ENCODE measurements around the gene WDR82. TPM values are rescaled to one million over a fixed set of nuclear protein-coding genes. Genes with fewer than 3 reads are reported as not detected.
"Not testable (repeated sequence)": the region's sequence is repeated elsewhere in the genome, so short reads cannot be mapped to it uniquely, and the experiment has no call there.

The WDR82 gene
- total and polyA plus RNA-seq, 2 experiments from 2014 or later, result 24.8 to 52.1 TPM

DNA sequence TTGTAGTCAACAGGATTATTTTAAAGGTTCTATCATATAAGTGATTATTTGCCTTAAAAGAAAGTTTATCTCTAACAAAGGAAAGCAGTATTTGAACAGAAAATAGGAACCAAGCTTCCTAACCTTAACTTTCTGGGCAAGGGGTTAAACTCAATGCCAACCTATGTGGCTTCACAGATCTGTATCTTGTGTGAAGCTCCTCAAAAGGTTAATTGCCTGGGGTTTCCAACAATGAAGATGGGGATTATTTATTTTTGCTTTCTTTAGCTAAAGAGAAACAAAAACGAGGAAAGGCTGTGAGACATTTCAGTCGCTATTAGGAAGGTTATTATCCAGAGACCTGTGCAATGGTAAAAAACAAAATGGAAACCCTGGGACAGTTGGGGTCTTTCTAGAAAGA, 1.1 kb upstream of the WDR82 start:
- H4K20me1 ChIP-seq (ENCODE audit: insufficient read depth, poor library complexity, severe bottlenecking), result peaks cover 33% of the 10 kb centered on the region
- H3K4me3 ChIP-seq, result peak overlapping the region; percentile 66
- H3K36me3 ChIP-seq (replicated peaks; ENCODE audit: insufficient read depth, low read depth), result no peaks in the 10 kb centered on the region
- peaks cover 43% of the 10 kb centered on the region for H3K79me2 ChIP-seq
- DNase-seq (ENCODE audit: low spot score), result no peak
- 38% methylated on average over 2 of the region's 2 CpGs for whole genome bisulfite sequencing (ENCODE audit: low lambda C conversion rate, missing lambda C conversion rate)
- no peaks in the 10 kb centered on the region for H3K27me3 ChIP-seq
- H2AFZ ChIP-seq, result no peak overlapping the region
- H3K9me3 ChIP-seq (ENCODE audit: low read depth), result no peaks in the 10 kb centered on the region
- peaks cover 63% of the 10 kb centered on the region for H3K4me1 ChIP-seq (ENCODE audit: insufficient read depth)
- peak overlapping the region; percentile 100 for H3K27ac ChIP-seq
- peak overlapping the region; percentile 82 for H3K4me2 ChIP-seq
- no peak for TF ChIP-seq EZH2 (IDR thresholded peaks at IDR 0.05; ENCODE audit: borderline replicate concordance)
- TF ChIP-seq, protein P1, sequence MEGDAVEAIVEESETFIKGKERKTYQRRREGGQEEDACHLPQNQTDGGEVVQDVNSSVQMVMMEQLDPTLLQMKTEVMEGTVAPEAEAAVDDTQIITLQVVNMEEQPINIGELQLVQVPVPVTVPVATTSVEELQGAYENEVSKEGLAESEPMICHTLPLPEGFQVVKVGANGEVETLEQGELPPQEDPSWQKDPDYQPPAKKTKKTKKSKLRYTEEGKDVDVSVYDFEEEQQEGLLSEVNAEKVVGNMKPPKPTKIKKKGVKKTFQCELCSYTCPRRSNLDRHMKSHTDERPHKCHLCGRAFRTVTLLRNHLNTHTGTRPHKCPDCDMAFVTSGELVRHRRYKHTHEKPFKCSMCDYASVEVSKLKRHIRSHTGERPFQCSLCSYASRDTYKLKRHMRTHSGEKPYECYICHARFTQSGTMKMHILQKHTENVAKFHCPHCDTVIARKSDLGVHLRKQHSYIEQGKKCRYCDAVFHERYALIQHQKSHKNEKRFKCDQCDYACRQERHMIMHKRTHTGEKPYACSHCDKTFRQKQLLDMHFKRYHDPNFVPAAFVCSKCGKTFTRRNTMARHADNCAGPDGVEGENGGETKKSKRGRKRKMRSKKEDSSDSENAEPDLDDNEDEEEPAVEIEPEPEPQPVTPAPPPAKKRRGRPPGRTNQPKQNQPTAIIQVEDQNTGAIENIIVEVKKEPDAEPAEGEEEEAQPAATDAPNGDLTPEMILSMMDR (IDR thresholded peaks at IDR 0.05; ENCODE audit: poor library complexity), result no peak
- TF ChIP-seq EZH2phosphoT487 (IDR thresholded peaks at IDR 0.05; ENCODE audit: low read depth, severe bottlenecking, unreplicated experiment), result no peak
- H3K9me2 ChIP-seq (replicated peaks; ENCODE audit: insufficient read depth), result no peaks in the 10 kb centered on the region

DNA sequence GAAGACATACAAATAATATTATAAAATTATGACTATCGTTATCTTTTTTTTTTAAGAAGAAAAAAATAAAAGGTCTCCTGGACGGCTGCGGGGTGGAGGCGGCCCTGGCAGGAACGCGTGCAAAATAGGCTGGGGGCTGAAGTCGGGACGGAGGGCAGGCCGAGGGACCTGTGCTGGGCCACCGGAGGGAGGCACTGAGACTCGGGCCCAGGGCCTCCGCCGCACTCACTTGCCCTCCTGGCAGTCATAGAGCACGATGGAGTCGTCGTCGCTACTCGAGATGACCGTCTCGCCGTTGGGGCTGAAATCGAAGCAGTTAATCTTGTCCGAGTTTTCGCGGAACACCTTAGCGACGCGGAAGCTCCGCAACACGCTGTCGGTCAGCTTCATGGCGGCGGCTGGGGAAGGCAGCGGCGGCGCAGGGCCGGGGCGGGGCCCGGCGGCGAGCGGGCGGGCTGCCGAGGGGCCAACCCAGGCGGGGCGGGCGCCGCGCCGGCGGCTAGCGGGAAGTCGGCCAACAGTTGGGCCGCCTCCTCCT, 408 bp downstream of the WDR82 start:
- no peaks in the 10 kb centered on the region for H3K36me3 ChIP-seq (replicated peaks; ENCODE audit: insufficient read depth, low read depth)
- peak overlapping the region; percentile 100 for H3K27ac ChIP-seq
- TF ChIP-seq, protein P1 (IDR thresholded peaks at IDR 0.05; ENCODE audit: poor library complexity), result peak; percentile 43
- no peak for TF ChIP-seq EZH2phosphoT487 (IDR thresholded peaks at IDR 0.05; ENCODE audit: low read depth, severe bottlenecking, unreplicated experiment)
- H3K4me1 ChIP-seq (ENCODE audit: insufficient read depth), result peaks cover 49% of the 10 kb centered on the region
- H2AFZ ChIP-seq, result peak overlapping the region; percentile 53
- peak; percentile 78 for DNase-seq (ENCODE audit: low spot score)
- no peaks in the 10 kb centered on the region for H3K27me3 ChIP-seq
- peaks cover 48% of the 10 kb centered on the region for H4K20me1 ChIP-seq (ENCODE audit: insufficient read depth, poor library complexity, severe bottlenecking)
- peak overlapping the region; percentile 99 for H3K4me3 ChIP-seq
- WGBS (ENCODE audit: low lambda C conversion rate, missing lambda C conversion rate), result 1% methylated on average over 41 of the region's 54 CpGs
- H3K9me3 ChIP-seq (ENCODE audit: low read depth), result no peaks in the 10 kb centered on the region
- H3K4me2 ChIP-seq, result peak overlapping the region; percentile 99
- no peaks in the 10 kb centered on the region for H3K9me2 ChIP-seq (replicated peaks; ENCODE audit: insufficient read depth)
- peaks cover 58% of the 10 kb centered on the region for H3K79me2 ChIP-seq

DNA sequence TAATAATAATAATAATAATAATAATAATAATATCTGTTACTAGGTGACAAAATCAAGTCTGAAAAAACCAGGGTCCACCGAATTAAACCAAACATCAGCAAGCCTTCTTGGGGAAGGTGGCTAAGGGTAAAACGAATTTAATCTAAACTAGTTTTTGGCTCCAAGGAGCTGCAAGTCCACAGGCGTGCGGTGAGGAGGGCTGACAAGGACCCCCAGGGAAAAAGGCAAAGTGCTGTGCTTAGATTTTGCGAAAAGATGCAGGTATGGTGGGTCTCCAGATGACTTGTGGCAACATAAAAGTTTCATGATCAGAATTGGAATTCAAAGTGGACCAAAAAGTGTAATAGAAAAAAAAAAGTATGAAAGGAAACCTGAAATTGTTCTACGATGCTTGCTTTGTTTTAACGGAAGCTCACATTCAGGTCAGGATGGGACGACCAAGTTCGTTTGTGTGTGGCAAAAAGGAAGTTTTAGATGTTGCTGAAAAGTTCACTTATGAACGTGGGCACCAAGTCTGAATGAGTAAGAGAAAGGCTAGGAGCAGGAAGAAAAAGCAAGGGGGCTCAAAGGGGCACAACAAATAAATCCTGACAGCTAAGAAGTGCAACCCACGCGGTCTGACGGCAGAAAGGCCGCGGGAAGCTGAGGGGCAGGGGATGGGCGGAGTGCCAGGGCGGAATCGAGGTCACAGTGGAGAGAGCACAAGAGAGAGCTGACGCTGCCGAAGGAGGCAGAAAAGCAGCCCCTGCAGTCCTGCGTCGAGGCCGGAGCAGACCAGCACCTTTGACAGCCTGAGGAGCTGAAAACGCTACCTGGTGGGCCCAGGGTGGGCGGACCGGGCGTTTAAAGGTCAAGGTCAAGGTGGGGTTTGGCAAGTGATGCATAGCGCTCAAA, 1.1 kb downstream of the WDR82 start:
- H3K27me3 ChIP-seq, result no peaks in the 10 kb centered on the region
- peaks cover 50% of the 10 kb centered on the region for H3K4me1 ChIP-seq (ENCODE audit: insufficient read depth)
- H3K4me2 ChIP-seq, result peak overlapping the region; percentile 99
- peak; percentile 85 for DNase-seq (ENCODE audit: low spot score)
- no peaks in the 10 kb centered on the region for H3K9me3 ChIP-seq (ENCODE audit: low read depth)
- peak overlapping the region; percentile 99 for H3K4me3 ChIP-seq
- H4K20me1 ChIP-seq (ENCODE audit: insufficient read depth, poor library complexity, severe bottlenecking), result peaks cover 56% of the 10 kb centered on the region
- WGBS (ENCODE audit: low lambda C conversion rate, missing lambda C conversion rate), result 3% methylated on average over 28 of the region's 28 CpGs
- TF ChIP-seq EZH2phosphoT487 (IDR thresholded peaks at IDR 0.05; ENCODE audit: low read depth, severe bottlenecking, unreplicated experiment), result no peak
- TF ChIP-seq EZH2 (IDR thresholded peaks at IDR 0.05; ENCODE audit: borderline replicate concordance), result no peak
- TF ChIP-seq, protein P1 (IDR thresholded peaks at IDR 0.05; ENCODE audit: poor library complexity), result no peak
- H2AFZ ChIP-seq, result peak overlapping the region; percentile 53
- no peaks in the 10 kb centered on the region for H3K9me2 ChIP-seq (replicated peaks; ENCODE audit: insufficient read depth)
- peaks cover 65% of the 10 kb centered on the region for H3K79me2 ChIP-seq
- H3K27ac ChIP-seq, result peak overlapping the region; percentile 100
- no peaks in the 10 kb centered on the region for H3K36me3 ChIP-seq (replicated peaks; ENCODE audit: insufficient read depth, low read depth)

DNA sequence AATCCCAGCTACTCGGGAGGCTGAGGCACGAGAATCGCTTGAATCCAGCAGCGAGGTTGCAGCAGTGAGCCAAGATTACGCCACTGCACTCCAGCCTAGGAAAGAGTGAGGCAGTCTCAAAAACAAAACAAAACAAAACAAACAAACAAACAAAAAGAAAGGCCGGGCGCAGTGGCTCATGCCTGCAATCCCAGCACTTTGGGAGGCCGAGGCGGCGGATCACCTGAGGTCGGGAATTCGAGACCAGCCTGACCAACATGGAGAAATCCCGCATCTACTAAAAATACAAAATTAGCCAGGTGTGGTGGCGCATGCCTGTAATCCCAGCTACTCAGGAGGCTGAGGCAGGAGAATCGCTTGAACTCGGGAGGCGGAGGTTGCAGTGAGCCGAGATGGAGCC, 3.7 kb downstream of the WDR82 start:
- not testable (repeated sequence) for H3K27ac ChIP-seq; H3K4me3 ChIP-seq; H3K27me3 ChIP-seq; H2AFZ ChIP-seq; H3K9me3 ChIP-seq (ENCODE audit: low read depth); DNase-seq (ENCODE audit: low spot score); H3K9me2 ChIP-seq (replicated peaks; ENCODE audit: insufficient read depth); H3K36me3 ChIP-seq (replicated peaks; ENCODE audit: insufficient read depth, low read depth)
- Histone ChIP-seq H3K4me2 (peak overlapping the region; percentile 99), H4K20me1 (ENCODE audit: insufficient read depth, poor library complexity, severe bottlenecking) (peaks cover 81% of the 10 kb centered on the region), H3K4me1 (ENCODE audit: insufficient read depth) (peaks cover 40% of the 10 kb centered on the region), H3K79me2 (peaks cover 91% of the 10 kb centered on the region)
- WGBS (ENCODE audit: low lambda C conversion rate, missing lambda C conversion rate), result 96% methylated on average over 18 of the region's 18 CpGs
